Smooth muscle cell (in vitro differentiated cells): ENCODE results near the gene SRL. TPM values are rescaled to one million over a fixed set of nuclear protein-coding genes. Genes with fewer than 3 reads are reported as not detected.

ENCODE experiments used
- DNase-seq: peaks from one replicate; lab custom pipeline; 2025; ENCODE audit not compliant: unreplicated experiment; lab: John Stamatoyannopoulos, UW
- H2AFZ ChIP-seq: fragments of 200-600 bp; sonication (generic); 2 replicates; pipeline ENCODE4 v1.6.0; 2016; ENCODE audit warnings: antibody characterized with exemption, low read depth, mild to moderate bottlenecking
- H3F3A ChIP-seq: fragments of 200-600 bp; sonication (generic); 2 replicates; pipeline ENCODE4 v1.6.0; 2017; ENCODE audit warnings: antibody characterized with exemption, low read depth
- H3K27ac ChIP-seq: fragments of 200-600 bp; sonication (generic); 2 replicates; pipeline ENCODE4 v1.5.1; 2016; ENCODE audit warnings: low read depth, mild to moderate bottlenecking
- H3K27me3 ChIP-seq: fragments of 200-600 bp; sonication (generic); 2 replicates; pipeline ENCODE4 v1.6.1; 2016; ENCODE audit warnings: low read depth, mild to moderate bottlenecking
- H3K36me3 ChIP-seq: fragments of 200-600 bp; sonication (generic); 2 replicates; pipeline ENCODE4 v1.5.1; 2016; ENCODE audit warnings: low read depth
- H3K4me1 ChIP-seq: fragments of 200-600 bp; sonication (generic); 2 replicates; pipeline ENCODE4 v1.5.1; 2016; ENCODE audit warnings: low read depth
- H3K4me2 ChIP-seq: fragments of 200-600 bp; sonication (generic); 2 replicates; pipeline ENCODE4 v1.6.0; 2016; ENCODE audit warnings: mild to moderate bottlenecking
- H3K4me3 ChIP-seq: fragments of 200-600 bp; sonication (generic); 2 replicates; pipeline ENCODE4 v1.5.1; 2016; ENCODE audit warnings: mild to moderate bottlenecking
- H3K79me2 ChIP-seq: fragments of 200-600 bp; sonication (generic); 2 replicates; pipeline ENCODE4 v1.6.0; 2016; ENCODE audit warnings: low read depth, mild to moderate bottlenecking
- H3K9ac ChIP-seq: fragments of 200-600 bp; sonication (generic); 2 replicates; pipeline ENCODE4 v1.6.0; 2016; ENCODE audit warnings: low read depth
- H3K9me3 ChIP-seq: fragments of 200-600 bp; sonication (generic); replicated peaks from 2 replicates; pipeline ENCODE4 v1.5.1; 2016; ENCODE audit warnings: low read depth
- H4K20me1 ChIP-seq: fragments of 200-600 bp; sonication (generic); 2 replicates; pipeline ENCODE4 v1.6.0; 2016; ENCODE audit warnings: low read depth
- CTCF ChIP-seq: fragments of 200-600 bp; sonication (generic); IDR thresholded peaks from 2 replicates; pipeline ENCODE4 v1.5.1; 2017; ENCODE audit warnings: borderline replicate concordance, mild to moderate bottlenecking, antibody characterized with exemption; ENCODE audit not compliant: insufficient read depth, poor library complexity, severe bottlenecking
- WGBS: methylation state at CpG from one replicate; pipeline ENCODE4 v1.1.7; 2016; ENCODE audit warnings: low lambda C conversion rate; 5-methylcytosine and 5-hydroxymethylcytosine counted together
- polyA plus RNA-seq: library from polyadenylated mRNA; unstranded; fragments of >200 nt; fragmentation: Nextera tagmentation; extraction: Ambion mirVana; gene quantifications from 2 replicates; pipeline ENCODE4 v1.2.1, GENCODE V29; 2016
- total RNA-seq: library from RNA; depleted of rRNA; stranded (reverse); fragments of >200 nt; gene quantifications from 2 replicates; pipeline ENCODE4 v1.2.3, GENCODE V29; 2014

The SRL gene
- total and polyA plus RNA-seq, 2 experiments from 2014 or later = not detected

- Histone ChIP-seq H3K27me3 (no peaks in the 10 kb centered on the region), H3K9me3 (no peaks in the 10 kb centered on the region), H3K36me3 (no peaks in the 10 kb centered on the region), H3K4me2 (no peak overlapping the region), H3K79me2 (no peaks in the 10 kb centered on the region), H3K27ac (no peak overlapping the region), H3K4me1 (peaks cover 4% of the 10 kb centered on the region), H3F3A (no peaks in the 10 kb centered on the region), H3K4me3 (no peak overlapping the region), H2AFZ (no peak overlapping the region), H4K20me1 (no peaks in the 10 kb centered on the region), H3K9ac (no peak overlapping the region)
- DNase-seq = no peak
- 51% methylated on average over 8 of the region's 8 CpGs for WGBS
- TF ChIP-seq CTCF = no peak
Observed at GRCh38 chr16:4179763-4180260, 62.1 kb downstream of the SRL start.

- no peaks in the 10 kb centered on the region for H3K27me3 ChIP-seq
- H4K20me1 ChIP-seq = no peaks in the 10 kb centered on the region
- DNase-seq = no peak
- no peak overlapping the region for H3K27ac ChIP-seq
- H3K4me1 ChIP-seq = peaks cover under 1% of the 10 kb centered on the region
- no peak overlapping the region for H3K4me2 ChIP-seq
- no peaks in the 10 kb centered on the region for H3K79me2 ChIP-seq
- WGBS = 68% methylated on average over 5 of the region's 5 CpGs
- H3K9ac ChIP-seq = no peak overlapping the region
- H3K4me3 ChIP-seq = no peak overlapping the region
- no peaks in the 10 kb centered on the region for H3K9me3 ChIP-seq
- H3F3A ChIP-seq = no peaks in the 10 kb centered on the region
- no peaks in the 10 kb centered on the region for H3K36me3 ChIP-seq
- TF ChIP-seq CTCF = no peak
- H2AFZ ChIP-seq = no peak overlapping the region
Observed at GRCh38 chr16:4179020-4179419, 62.9 kb downstream of the SRL start.

- no peaks in the 10 kb centered on the region for H3K27me3 ChIP-seq
- H3K36me3 ChIP-seq = no peaks in the 10 kb centered on the region
- H3K4me2 ChIP-seq = no peak overlapping the region
- no peaks in the 10 kb centered on the region for H3K9me3 ChIP-seq
- no peak overlapping the region for H3K9ac ChIP-seq
- 81% methylated on average over 9 of the region's 9 CpGs for WGBS
- H3F3A ChIP-seq = no peaks in the 10 kb centered on the region
- no peaks in the 10 kb centered on the region for H4K20me1 ChIP-seq
- no peak overlapping the region for H3K4me3 ChIP-seq
- DNase-seq = no peak
- H3K27ac ChIP-seq = no peak overlapping the region
- H3K4me1 ChIP-seq = no peaks in the 10 kb centered on the region
- TF ChIP-seq CTCF = no peak
- H2AFZ ChIP-seq = no peak overlapping the region
- no peaks in the 10 kb centered on the region for H3K79me2 ChIP-seq
Observed at GRCh38 chr16:4178468-4179010, 63.3 kb downstream of the SRL start.

- H3F3A ChIP-seq = no peaks in the 10 kb centered on the region
- H3K4me2 ChIP-seq = peak overlapping the region; percentile 30
- no peaks in the 10 kb centered on the region for H3K79me2 ChIP-seq
- no peaks in the 10 kb centered on the region for H3K27me3 ChIP-seq
- H3K27ac ChIP-seq = peak overlapping the region; percentile 43
- H3K9ac ChIP-seq = no peak overlapping the region
- no peak overlapping the region for H3K4me3 ChIP-seq
- no peaks in the 10 kb centered on the region for H3K36me3 ChIP-seq
- H4K20me1 ChIP-seq = no peaks in the 10 kb centered on the region
- no peak for TF ChIP-seq CTCF
- 28% methylated on average over 5 of the region's 5 CpGs for WGBS
- DNase-seq = no peak
- no peaks in the 10 kb centered on the region for H3K9me3 ChIP-seq
- no peak overlapping the region for H2AFZ ChIP-seq
- H3K4me1 ChIP-seq = no peaks in the 10 kb centered on the region
Observed at GRCh38 chr16:4176906-4177417, 64.9 kb downstream of the SRL start.
